Measurements from ENCODE around the gene EMC7.

DNA sequence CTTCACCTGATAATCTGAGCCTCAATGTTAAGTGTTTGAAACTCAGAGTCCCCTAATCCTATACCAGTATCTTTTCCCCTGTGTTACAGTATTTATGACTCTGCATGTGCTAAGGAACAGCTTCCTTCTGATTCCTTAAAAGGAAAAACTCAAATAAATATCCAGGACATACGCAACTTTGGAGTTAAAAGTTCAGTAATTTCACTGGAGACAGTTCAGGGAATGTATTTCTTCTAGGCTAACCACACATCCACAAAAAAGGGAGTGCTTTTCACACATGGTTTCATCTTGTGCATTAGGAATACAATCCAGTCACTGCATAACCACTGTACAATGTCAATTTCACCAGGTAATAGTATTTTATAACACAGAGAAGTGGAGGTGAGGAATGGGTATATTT, 31.2 kb upstream of the EMC7 start:
- TF ChIP-seq E2F6 (IDR thresholded peaks at IDR 0.05; ENCODE audit: borderline replicate concordance in 1 of 2, extremely low read depth in 1 of 2, insufficient read depth in 1 of 2, insufficient read length in 1 of 2, low read depth in 1 of 2, low read length in 1 of 2, poor library complexity in 1 of 2, severe bottlenecking in 1 of 2) (no peak), ZFP36 (IDR thresholded peaks at IDR 0.05; ENCODE audit: low read depth, low read length, partially characterized antibody) (no peak), HES1 (IDR thresholded peaks at IDR 0.05; ENCODE audit: low read depth) (no peak), REST (IDR thresholded peaks at IDR 0.05; ENCODE audit: borderline replicate concordance) (no peak), REST (CRISPR knock-in tag; IDR thresholded peaks at IDR 0.05; ENCODE audit: low read depth) (no peak), BHLHE40 (IDR thresholded peaks at IDR 0.05; ENCODE audit: low read length) (no peak), ETS1 (conservative IDR thresholded peaks at IDR 0.05; ENCODE audit: control insufficient read depth, low read depth, low read length) (no peak), ZNF76 (CRISPR knock-in tag; IDR thresholded peaks at IDR 0.05; ENCODE audit: borderline replicate concordance) (no peak), HMGXB4 (CRISPR knock-in tag; IDR thresholded peaks at IDR 0.05) (no peak), CHD1 (IDR thresholded peaks at IDR 0.05; ENCODE audit: low read length) (no peak), POLR2AphosphoS5 (IDR thresholded peaks at IDR 0.05; ENCODE audit: control insufficient read depth, insufficient read depth, low read depth, low read length) (no peak), U2AF1 (optimal IDR thresholded peaks at IDR 0.05; ENCODE audit: low read depth, low read length) (no peak)
- TF ChIP-seq, protein P1, sequence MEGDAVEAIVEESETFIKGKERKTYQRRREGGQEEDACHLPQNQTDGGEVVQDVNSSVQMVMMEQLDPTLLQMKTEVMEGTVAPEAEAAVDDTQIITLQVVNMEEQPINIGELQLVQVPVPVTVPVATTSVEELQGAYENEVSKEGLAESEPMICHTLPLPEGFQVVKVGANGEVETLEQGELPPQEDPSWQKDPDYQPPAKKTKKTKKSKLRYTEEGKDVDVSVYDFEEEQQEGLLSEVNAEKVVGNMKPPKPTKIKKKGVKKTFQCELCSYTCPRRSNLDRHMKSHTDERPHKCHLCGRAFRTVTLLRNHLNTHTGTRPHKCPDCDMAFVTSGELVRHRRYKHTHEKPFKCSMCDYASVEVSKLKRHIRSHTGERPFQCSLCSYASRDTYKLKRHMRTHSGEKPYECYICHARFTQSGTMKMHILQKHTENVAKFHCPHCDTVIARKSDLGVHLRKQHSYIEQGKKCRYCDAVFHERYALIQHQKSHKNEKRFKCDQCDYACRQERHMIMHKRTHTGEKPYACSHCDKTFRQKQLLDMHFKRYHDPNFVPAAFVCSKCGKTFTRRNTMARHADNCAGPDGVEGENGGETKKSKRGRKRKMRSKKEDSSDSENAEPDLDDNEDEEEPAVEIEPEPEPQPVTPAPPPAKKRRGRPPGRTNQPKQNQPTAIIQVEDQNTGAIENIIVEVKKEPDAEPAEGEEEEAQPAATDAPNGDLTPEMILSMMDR (IDR thresholded peaks at IDR 0.05 in 2 of 3, conservative IDR thresholded peaks at IDR 0.05 in 1 of 3; ENCODE audit: insufficient read depth in 2 of 3, low read depth in 1 of 3, low read length in 3 of 3): no peak

Measured in K562 (cell line).